K562 (cell line): ENCODE results near the gene ZNF513.

Experiments used
- CTCF ChIP-seq, 3 experiments: IDR thresholded peaks in 2 of 3; conservative IDR thresholded peaks in 1 of 3; 2 replicates each; pipeline ENCODE4 v1.5.1; 2011 to 2012; ENCODE audit warnings: low read length in 3 of 3, mild to moderate bottlenecking in 3 of 3, control low read depth in 2 of 3, improper control_type of control experiment in 1 of 3, inconsistent platforms in 1 of 3, low read depth in 1 of 3, mixed read lengths in 1 of 3, moderate library complexity in 1 of 3; ENCODE audit not compliant: insufficient read depth in 2 of 3
- SMARCC2 ChIP-seq: fragments of 450-650 bp; IDR thresholded peaks from 2 replicates; pipeline ENCODE4 v1.6.1; 2017; ENCODE audit warnings: antibody characterized with exemption, moderate library complexity, mild to moderate bottlenecking, low read depth
- SP2 ChIP-seq: IDR thresholded peaks from 2 replicates; pipeline ENCODE4 v1.6.1; 2011; ENCODE audit warnings: mild to moderate bottlenecking, low read depth, low read length, moderate library complexity; ENCODE audit not compliant: poor library complexity, severe bottlenecking; ENCODE audit errors: extremely low read depth
- ZBTB33 ChIP-seq: sonication (generic); formaldehyde crosslinking; IDR thresholded peaks from 2 replicates; pipeline ENCODE4 v1.8.1; 2023; ENCODE audit warnings: mild to moderate bottlenecking, missing genetic modification reagents
- ZNF175 ChIP-seq: fragments of 200-800 bp; sonication (Bioruptor generic); IDR thresholded peaks from 2 replicates; pipeline ENCODE4 v1.6.1; 2016; ENCODE audit warnings: low read depth, mild to moderate bottlenecking, missing genetic modification characterization, missing compliant biosample characterization
- ZNF511 ChIP-seq: sonication (generic); formaldehyde crosslinking; IDR thresholded peaks from 2 replicates; pipeline ENCODE4 v1.8.0; 2022; ENCODE audit warnings: mild to moderate bottlenecking, missing genetic modification reagents

- no peak for TF ChIP-seq ZNF175
- no peak for TF ChIP-seq SMARCC2
- no peak for TF ChIP-seq CTCF (IDR thresholded peaks at IDR 0.05 in 2 of 3, conservative IDR thresholded peaks at IDR 0.05 in 1 of 3; ENCODE audit: insufficient read depth in 2 of 3, low read depth in 1 of 3, low read length in 3 of 3)
- no peak for TF ChIP-seq ZBTB33 (CRISPR knock-in tag)
- no peak for TF ChIP-seq SP2
- no peak for TF ChIP-seq ZNF511 (CRISPR knock-in tag)
These were observed 47.3 kb upstream of the ZNF513 start for GRCh38 chr2:27427863-27428212.
